Endothelial cell of umbilical vein (primary cell): ENCODE data around the gene TNRC6C. TPM values are rescaled to one million over a fixed set of nuclear protein-coding genes. Genes with fewer than 3 reads are reported as not detected.

Experiments
- BruUV-seq: library from RNA; stranded (reverse); fragments of 400-500 nt; replicated peaks from 2 replicates; lab custom pipeline; 2021; lab: Mats Ljungman, UMichigan
- CTCF ChIA-PET: fragments of 300-600, 350-600 bp; sonication (Branson Sonifier 250); formaldehyde crosslinking; loops from one replicate; lab custom pipeline; 2021; ENCODE audit warnings: antibody characterized with exemption, inconsistent platforms; lab: Charles Lee
- POLR2A ChIA-PET: fragments of 300-600, 350-600 bp; sonication (Branson Sonifier 250); formaldehyde crosslinking; loops from one replicate; lab custom pipeline; 2021; ENCODE audit warnings: antibody characterized with exemption, inconsistent platforms; lab: Charles Lee
- DNase-seq: peaks from one replicate; pipeline ENCODE4 v3.0.0-alpha.2; 2011; ENCODE audit warnings: low read depth, low spot score
- FAIRE-seq: peaks from 2 replicates; lab custom pipeline; 2011; peaks lifted over from hg19 to GRCh38; lab: Jason Lieb, UNC
- H2AFZ ChIP-seq: 2 replicates; pipeline ENCODE4 v1.6.0; 2012; ENCODE audit warnings: low read depth, low read length, control low read depth, inconsistent platforms
- H3K27ac ChIP-seq: 2 replicates; pipeline ENCODE4 v1.5.1; 2011; ENCODE audit warnings: low read depth, mild to moderate bottlenecking, control low read depth, low read length, moderate library complexity; ENCODE audit not compliant: insufficient read depth
- H3K27me3 ChIP-seq, 2 experiments: 2 replicates each; pipeline versions ENCODE4 v1.6.0 to v1.6.1; 2011; ENCODE audit warnings: low read length in 2 of 2, mixed read lengths in 1 of 2; ENCODE audit not compliant: control insufficient read depth in 2 of 2, insufficient read depth in 2 of 2
- H3K36me3 ChIP-seq, 2 experiments: 2 replicates in 1 of 2; 3 replicates in 1 of 2; pipeline ENCODE4 v1.5.1; 2011; ENCODE audit warnings: low read length in 2 of 2, mild to moderate bottlenecking in 1 of 2, moderate library complexity in 1 of 2; ENCODE audit not compliant: control insufficient read depth in 2 of 2, insufficient read depth in 2 of 2; ENCODE audit errors: extremely low read depth in 1 of 2
- H3K4me1 ChIP-seq: 3 replicates; pipeline ENCODE4 v1.5.1; 2011; ENCODE audit warnings: mild to moderate bottlenecking, low read length; ENCODE audit not compliant: control insufficient read depth, insufficient read depth; ENCODE audit errors: extremely low read depth
- H3K4me2 ChIP-seq: 2 replicates; pipeline ENCODE4 v1.6.1; 2011; ENCODE audit warnings: low read length, control low read depth, mixed read lengths; ENCODE audit not compliant: insufficient read depth
- H3K4me3 ChIP-seq, 3 experiments: fragments of 200-600 bp in 1 of 3; sonication (generic), shearing (Covaris generic) in 1 of 3; replicated peaks in 1 of 3; 2 replicates each; pipeline ENCODE4 v1.5.1; 2011 to 2016; ENCODE audit warnings: control low read depth in 3 of 3, low read length in 3 of 3, mild to moderate bottlenecking in 2 of 3, inconsistent platforms in 1 of 3, low read depth in 1 of 3, moderate library complexity in 1 of 3; ENCODE audit not compliant: insufficient read depth in 1 of 3
- H3K79me2 ChIP-seq: 2 replicates; pipeline ENCODE4 v1.6.0; 2012; ENCODE audit warnings: low read length, inconsistent platforms; ENCODE audit not compliant: control insufficient read depth, insufficient read depth
- H3K9ac ChIP-seq: replicated peaks from 2 replicates; pipeline ENCODE3; 2011; ENCODE audit warnings: low read length, control low read depth; ENCODE audit not compliant: insufficient read depth; ENCODE audit errors: extremely low read depth
- H3K9me1 ChIP-seq: replicated peaks from 3 replicates; pipeline ENCODE4 v1.6.0; 2011; ENCODE audit warnings: mild to moderate bottlenecking, low read length; ENCODE audit not compliant: control insufficient read depth, insufficient read depth; ENCODE audit errors: extremely low read depth
- H3K9me3 ChIP-seq: replicated peaks from 2 replicates; pipeline ENCODE4 v1.5.1; 2012; ENCODE audit warnings: low read length, inconsistent platforms; ENCODE audit not compliant: control insufficient read depth, insufficient read depth
- H4K20me1 ChIP-seq: replicated peaks from 2 replicates; pipeline ENCODE3; 2011; ENCODE audit warnings: mild to moderate bottlenecking, low read length; ENCODE audit not compliant: control insufficient read depth, insufficient read depth; ENCODE audit errors: extremely low read depth
- CTCF ChIP-seq, 2 donors: IDR thresholded peaks; 1 replicate in 1 of 2; 2 replicates in 1 of 2; pipeline ENCODE4 v1.5.1; 2011; ENCODE audit warnings: low read length in 2 of 2, mild to moderate bottlenecking in 2 of 2, moderate library complexity in 2 of 2, control low read depth in 1 of 2, inconsistent platforms in 1 of 2, low read depth in 1 of 2; ENCODE audit not compliant: insufficient read depth in 1 of 2; ENCODE audit errors: extremely low read depth in 1 of 2
- EZH2 ChIP-seq: IDR thresholded peaks from 2 replicates; pipeline ENCODE4 v1.6.1; 2012; ENCODE audit warnings: borderline replicate concordance, low read depth, mild to moderate bottlenecking, moderate library complexity, low read length, inconsistent platforms; ENCODE audit not compliant: severe bottlenecking
- FOS ChIP-seq: IDR thresholded peaks from 2 replicates; pipeline ENCODE4 v1.6.1; 2011; ENCODE audit warnings: mild to moderate bottlenecking, low read length, moderate library complexity, borderline replicate concordance; ENCODE audit not compliant: insufficient read depth
- GATA2 ChIP-seq: IDR thresholded peaks from 2 replicates; pipeline ENCODE4 v1.7.0; 2011; ENCODE audit warnings: low read depth, mild to moderate bottlenecking, moderate library complexity, mixed read lengths, low read length; ENCODE audit not compliant: insufficient read length, insufficient read depth
- JUN ChIP-seq: IDR thresholded peaks from 2 replicates; pipeline ENCODE4 v1.6.1; 2011; ENCODE audit warnings: borderline replicate concordance, low read depth; ENCODE audit not compliant: insufficient read length, insufficient read depth
- MAX ChIP-seq: IDR thresholded peaks from 2 replicates; pipeline ENCODE4 v1.6.1; 2011; ENCODE audit not compliant: insufficient read depth, insufficient read length
- MYC ChIP-seq: IDR thresholded peaks from one replicate; pipeline ENCODE4 v1.6.1; 2011; ENCODE audit warnings: mild to moderate bottlenecking, low read depth, low read length
- POLR2A ChIP-seq: IDR thresholded peaks from 2 replicates; pipeline ENCODE4 v1.6.1; 2012; ENCODE audit warnings: low read depth, mild to moderate bottlenecking, control low read depth, low read length
- POLR2AphosphoS5 ChIP-seq: IDR thresholded peaks from 2 replicates; pipeline ENCODE4 v1.6.1; 2012; ENCODE audit warnings: low read depth, mild to moderate bottlenecking, control low read depth, low read length, moderate library complexity; ENCODE audit not compliant: insufficient read depth
- dilution Hi-C: fragments of 300-500 bp; cut with MboI; formaldehyde crosslinking; loops from one replicate; pipeline ENCODE4 v1.15.0; 2019; ENCODE audit warnings: low sequenced_read_pairs; ENCODE audit not compliant: extremely low pct_ligation_motif_present
- intact Hi-C: fragments of 100-400 bp; cut with micrococcal nuclease; formaldehyde crosslinking; loops from one replicate; pipeline ENCODE4 v1.10.0; 2022
- polyA plus RNA-seq, 4 experiments: library from polyadenylated mRNA; depleted of rRNA in 3 of 4; stranded (reverse) in 3 of 4; unstranded in 1 of 4; fragments of >200 nt; gene quantifications; 2 replicates each; pipeline versions ENCODE4 v1.2.1 to v1.2.3, GENCODE V29; 2011 to 2012; ENCODE audit warnings: missing spikeins in 1 of 4
- total RNA-seq: library from RNA; stranded (reverse); gene quantifications from 2 replicates; pipeline ENCODE4 v1.2.3, GENCODE V29; 2021

The TNRC6C gene
- total and polyA plus RNA-seq, 2 donors (not counting 3 experiments of a cell fraction or from before 2014, with no cell fraction given) = 2.1 to 17.5 TPM

- Histone ChIP-seq H3K9me1 (no peaks in the 10 kb centered on the region), H3K27me3 (peaks cover 7 to 9% of the 10 kb centered on the region in 2 experiments), H3K79me2 (no peaks in the 10 kb centered on the region), H2AFZ (no peak overlapping the region), H3K9me3 (no peaks in the 10 kb centered on the region), H3K4me3 (no peak overlapping the region), H3K27ac (no peak overlapping the region), H3K4me1 (no peaks in the 10 kb centered on the region), H3K36me3 (no peaks in the 10 kb centered on the region), H4K20me1 (no peaks in the 10 kb centered on the region), H3K4me2 (no peak overlapping the region), H3K9ac (no peak overlapping the region)
- BruUV-seq = no TSS peak
- ChIA-PET CTCF (interaction anchor here (0.6 kb wide), 1 partner anchor 835 kb away, joined by 3 read pairs; no protein-coding TSS in a partner anchor), POLR2A (interaction anchor here (0.7 kb wide), 1 partner anchor 27 kb away, joined by 3 read pairs; the partner anchor contains the start of gene TNRC6C)
- FAIRE-seq (no peak), DNase-seq (no peak)
- no peak for TF ChIP-seq MYC
- TF ChIP-seq MAX = no peak
- no peak for TF ChIP-seq CTCF (IDR thresholded peaks at IDR 0.05; ENCODE audit: extremely low read depth in 1 of 2, insufficient read depth in 1 of 2, low read depth in 1 of 2, low read length in 2 of 2)
- TF ChIP-seq GATA2 = no peak
- no peak for TF ChIP-seq FOS
- TF ChIP-seq POLR2AphosphoS5 = no peak
- no peak for TF ChIP-seq JUN
- TF ChIP-seq EZH2 = no peak
- TF ChIP-seq POLR2A = no peak
- dilution Hi-C loops (no loop called here), intact Hi-C loops (no loop called here)
These were observed 27.4 kb upstream of the TNRC6C start for GRCh38 chr17:77930780-77931768.
